GM13976 (cell line): ENCODE results near the gene LGR6.

Experiments
- DNase-seq: peaks from one replicate; pipeline ENCODE4 v3.0.0; 2012; ENCODE audit warnings: low spot score
- CTCF ChIP-seq: IDR thresholded peaks from 2 replicates; pipeline ENCODE4 v1.5.1; 2012; ENCODE audit warnings: borderline replicate concordance, mild to moderate bottlenecking; ENCODE audit not compliant: insufficient read depth; ENCODE audit errors: extremely low read depth, missing control alignments, control extremely low read depth
- in situ Hi-C: fragments of 300-500 bp; cut with MboI; formaldehyde crosslinking; loops from one replicate; pipeline ENCODE4 v1.12.0; 2022; ENCODE audit warnings: low sequenced_read_pairs, mixed read lengths, inconsistent platforms; ENCODE audit not compliant: unreplicated experiment

Gene LGR6

GRCh38 chr1:202247837-202248795 is 54.5 kb downstream of the LGR6 start:
- no peak for DNase-seq
- TF ChIP-seq CTCF = no peak
- in situ Hi-C loops = no loop called here

GRCh38 chr1:202248861-202249260 is 55.3 kb downstream of the LGR6 start:
- DNase-seq = no peak
- no peak for TF ChIP-seq CTCF
- in situ Hi-C loops = no loop called here

GRCh38 chr1:202249436-202249835 is 55.8 kb downstream of the LGR6 start:
- TF ChIP-seq CTCF = no peak
- in situ Hi-C loops = no loop called here
- no peak for DNase-seq

- no peak for DNase-seq
- in situ Hi-C loops = no loop called here
- no peak for TF ChIP-seq CTCF
Observed at GRCh38 chr1:202249846-202250245, 56.2 kb downstream of the LGR6 start.

- in situ Hi-C loops = no loop called here
- DNase-seq = no peak
- no peak for TF ChIP-seq CTCF
Observed at GRCh38 chr1:202250982-202251381, 57.4 kb downstream of the LGR6 start.

- in situ Hi-C loops = no loop called here
- no peak for TF ChIP-seq CTCF
- DNase-seq = no peak
Observed at GRCh38 chr1:202251424-202252256, 58.0 kb downstream of the LGR6 start.
